KG1 (cell line): Measurements from ENCODE around the gene SEPTIN1.
"Not testable (repeated sequence)": the region's sequence is repeated elsewhere in the genome, so short reads cannot be mapped to it uniquely, and the experiment has no call there.

ENCODE experiments used
- DNase-seq: peaks from one replicate; lab custom pipeline; 2025; lab: John Stamatoyannopoulos, UW

Gene SEPTIN1

GRCh38 chr16:30341971-30342370 is 40.4 kb downstream of the SEPTIN1 start:
- not testable (repeated sequence) for DNase-seq

GRCh38 chr16:30340621-30341020 is 41.7 kb downstream of the SEPTIN1 start:
- no peak for DNase-seq

- DNase-seq = not testable (repeated sequence)
Measured at GRCh38 chr16:30338715-30339114, 43.6 kb downstream of the SEPTIN1 start.

- not testable (repeated sequence) for DNase-seq
Measured at GRCh38 chr16:30337964-30338357, 44.4 kb downstream of the SEPTIN1 start.

- DNase-seq = no peak
Measured at GRCh38 chr16:30335598-30336474, 46.5 kb downstream of the SEPTIN1 start.

- DNase-seq = peak; percentile 60
Measured at GRCh38 chr16:30335028-30335597, 47.2 kb downstream of the SEPTIN1 start.

- DNase-seq = peak; percentile 29
Measured at GRCh38 chr16:30334473-30334989, 47.8 kb downstream of the SEPTIN1 start.
